K562 (cell line): ENCODE results near the gene ABCA13. TPM values are rescaled to one million over a fixed set of nuclear protein-coding genes. Genes with fewer than 3 reads are reported as not detected.

Source experiments
- ATAC-seq: fragments of 200-7000 bp; cut with Tn5 transposase; 3 replicates; pipeline ENCODE4 v1.9.1; 2020; ENCODE audit warnings: moderate library complexity
- BruUV-seq: library from RNA; stranded (reverse); fragments of 400-500 nt; replicated peaks from 2 replicates; lab custom pipeline; 2021; lab: Mats Ljungman, UMichigan
- CTCF ChIA-PET: fragments of 300-600 bp; formaldehyde crosslinking; extraction: SDS; loops from one replicate; lab custom pipeline; 2021; ENCODE audit warnings: low intra/inter-chr PET ratio; lab: Yijun Ruan, JAX
- POLR2A ChIA-PET: fragments of 300-600, 350-650 bp; sonication (Branson Sonifier 250); formaldehyde crosslinking; extraction: SDS; loops from one replicate; lab custom pipeline; 2021; ENCODE audit warnings: antibody characterized with exemption, inconsistent platforms; lab: Yijun Ruan, JAX
- DNase-seq, 4 experiments: peaks; one replicate each; pipeline versions ENCODE4 v3.0.0 to v3.0.0-alpha.2; 2011 to 2018; ENCODE audit warnings: low spot score in 3 of 4, mixed read lengths in 3 of 4; ENCODE audit errors: extremely low read depth in 1 of 4
- FAIRE-seq: peaks from 2 replicates; lab custom pipeline; 2011; peaks lifted over from hg19 to GRCh38; lab: Jason Lieb, UNC
- H2AFZ ChIP-seq: 2 replicates; pipeline ENCODE4 v1.6.0; 2011; ENCODE audit warnings: low read depth, low read length, control low read depth, inconsistent platforms
- H3K27ac ChIP-seq: fragments of 200-600 bp; 3 replicates; pipeline ENCODE4 v1.8.0; 2011; ENCODE audit warnings: low read depth, mild to moderate bottlenecking, control low read depth, inconsistent platforms, low read length, moderate library complexity, mixed read lengths; ENCODE audit errors: extremely low read depth
- H3K27me3 ChIP-seq, 2 experiments: fragments of 300-600 bp in 1 of 2; 2 replicates in 1 of 2; 3 replicates in 1 of 2; pipeline versions ENCODE4 v1.6.0 to v1.8.0; 2011; ENCODE audit warnings: inconsistent platforms in 2 of 2, low read length in 2 of 2, mild to moderate bottlenecking in 1 of 2, mixed read lengths in 1 of 2, moderate library complexity in 1 of 2; ENCODE audit not compliant: control insufficient read depth in 2 of 2, insufficient read depth in 2 of 2
- H3K36me3 ChIP-seq: fragments of 300-600 bp; 3 replicates; pipeline ENCODE4 v1.8.0; 2011; ENCODE audit warnings: mild to moderate bottlenecking, low read length, inconsistent platforms; ENCODE audit not compliant: control insufficient read depth, insufficient read depth
- H3K4me1 ChIP-seq, 2 experiments: fragments of 200-600 bp in 1 of 2; replicated peaks in 1 of 2; 2 replicates in 1 of 2; 3 replicates in 1 of 2; pipeline versions ENCODE4 v1.5.1 to v1.8.0; 2011; ENCODE audit warnings: inconsistent platforms in 2 of 2, low read length in 2 of 2, mild to moderate bottlenecking in 1 of 2, mixed read lengths in 1 of 2, moderate library complexity in 1 of 2; ENCODE audit not compliant: control insufficient read depth in 2 of 2, insufficient read depth in 2 of 2
- H3K4me2 ChIP-seq: 2 replicates; pipeline ENCODE4 v1.6.1; 2011; ENCODE audit warnings: low read length, control low read depth, inconsistent platforms, mixed read lengths; ENCODE audit not compliant: insufficient read depth
- H3K4me3 ChIP-seq: fragments of 200-600 bp; sonication (generic), shearing (Covaris generic); 2 replicates; pipeline ENCODE4 v1.5.1; 2016; ENCODE audit warnings: control low read depth, inconsistent platforms
- H3K79me2 ChIP-seq: fragments of 200-600 bp; 3 replicates; pipeline ENCODE4 v1.8.0; 2011; ENCODE audit warnings: low read length, inconsistent platforms; ENCODE audit not compliant: control insufficient read depth, insufficient read depth
- H3K9ac ChIP-seq, 2 experiments: 2 replicates each; pipeline versions ENCODE4 v1.6.0 to v1.6.1; 2011; ENCODE audit warnings: low read depth in 2 of 2, low read length in 2 of 2, control low read depth in 1 of 2, inconsistent platforms in 1 of 2, mild to moderate bottlenecking in 1 of 2, mixed read lengths in 1 of 2; ENCODE audit not compliant: insufficient read depth in 1 of 2
- H3K9me1 ChIP-seq: one replicate; pipeline ENCODE4 v1.6.0; 2011; ENCODE audit warnings: inconsistent platforms, mild to moderate bottlenecking, low read length, moderate library complexity; ENCODE audit not compliant: control insufficient read depth, insufficient read depth
- H3K9me3 ChIP-seq: replicated peaks from 2 replicates; pipeline ENCODE4 v1.5.1; 2011; ENCODE audit warnings: low read depth, low read length, inconsistent platforms; ENCODE audit not compliant: control insufficient read depth, insufficient read depth
- H4K20me1 ChIP-seq: replicated peaks from 2 replicates; pipeline ENCODE4 v1.6.1; 2011; ENCODE audit warnings: low read length, inconsistent platforms, mixed read lengths; ENCODE audit not compliant: control insufficient read depth, insufficient read depth
- MCM5 ChIP-seq: fragments of 450-650 bp; IDR thresholded peaks from 2 replicates; pipeline ENCODE4 v1.6.1; 2016; ENCODE audit warnings: low read depth
- SMARCE1 ChIP-seq: fragments of 450-650 bp; IDR thresholded peaks from 2 replicates; pipeline ENCODE4 v1.7.1; 2016; ENCODE audit warnings: mild to moderate bottlenecking
- SREBF1 ChIP-seq: fragments of 150-350 bp; IDR thresholded peaks from 2 replicates; pipeline ENCODE4 v1.6.1; 2014; ENCODE audit warnings: antibody characterized with exemption, low read depth, low read length, borderline replicate concordance
- ZZZ3 ChIP-seq: fragments of 450-650 bp; IDR thresholded peaks from 2 replicates; pipeline ENCODE4 v1.6.1; 2016; ENCODE audit warnings: antibody characterized with exemption, mild to moderate bottlenecking, moderate library complexity
- WGBS: fragments of 100-300 bp; shearing (Covaris generic); methylation state at CpG from one replicate; pipeline ENCODE4 v1.1.6; 2016; ENCODE audit warnings: low coverage, mixed read lengths; ENCODE audit not compliant: insufficient coverage; ENCODE audit errors: missing lambda C conversion rate; 5-methylcytosine and 5-hydroxymethylcytosine counted together
- in situ Hi-C: fragments of 300-500 bp; cut with MboI; formaldehyde crosslinking; loops from 4 replicates; pipeline ENCODE4 v1.15.0; 2018; ENCODE audit warnings: inconsistent platforms, mixed read lengths
- intact Hi-C: fragments of 100-400 bp; cut with micrococcal nuclease; formaldehyde crosslinking; loops from 2 replicates; pipeline ENCODE4 v1.14.2; 2022
- polyA plus RNA-seq, 8 experiments: library from polyadenylated mRNA; depleted of rRNA in 4 of 8; stranded (reverse) in 5 of 8; unstranded in 3 of 8; fragments of >200 nt; fragmentation: Nextera tagmentation in 2 of 8; fragmentation: Illumina TruSeq in 1 of 8; extraction: Ambion mirVana in 2 of 8; extraction: Trizol in 1 of 8; gene quantifications; 2 replicates each; pipeline versions ENCODE4 v1.2.1 to v1.2.3, GENCODE V29; 2011 to 2014; ENCODE audit warnings: inconsistent platforms in 1 of 8, missing spikeins in 1 of 8
- total RNA-seq, 7 experiments: library from RNA; depleted of rRNA in 6 of 7; stranded (reverse); fragments of >200 nt in 6 of 7; fragmentation: Illumina TruSeq in 2 of 7; extraction: Trizol in 2 of 7; gene quantifications; 2 replicates each; pipeline versions ENCODE4 v1.2.1 to v1.2.3, GENCODE V29; 2011 to 2021; ENCODE audit warnings: low replicate concordance in 1 of 7
- TF ChIP-seq, protein P1 (sequence below): fragments of 250-450 bp; sonication (Bioruptor Pico); IDR thresholded peaks from 2 replicates; pipeline ENCODE4 v1.4.0; 2020; ENCODE audit warnings: mild to moderate bottlenecking, moderate library complexity
- TF ChIP-seq, protein P2 (sequence below): fragments of 250-450 bp; sonication (Bioruptor Pico); IDR thresholded peaks from 2 replicates; pipeline ENCODE4 v1.4.0; 2020; ENCODE audit warnings: mild to moderate bottlenecking

Gene ABCA13
- total and polyA plus RNA-seq, 9 of the 15 experiments (the other 6 are each of a cell fraction or from before 2014, with no cell fraction given) = 0.14 to 1.5 (median 0.38) TPM

DNA sequence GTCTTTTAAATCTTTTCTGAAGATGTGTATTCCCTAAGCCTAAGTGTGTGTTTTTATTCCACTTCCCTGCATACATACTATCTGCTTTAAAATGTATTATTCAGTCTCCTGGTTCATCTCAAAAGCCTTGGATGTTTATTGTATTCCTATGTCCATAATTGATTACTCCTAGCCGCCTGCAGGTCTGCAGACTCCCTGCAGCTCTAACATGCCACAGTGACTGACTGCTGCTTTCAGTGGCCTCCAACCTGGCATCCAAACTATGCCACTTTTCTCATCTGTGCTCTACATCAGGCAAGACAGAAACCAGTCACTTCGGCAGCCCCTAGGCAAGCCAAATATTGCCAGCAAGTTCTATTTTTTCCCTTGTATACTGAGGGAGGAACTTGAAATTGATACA is 81.7 kb downstream of the ABCA13 start:
- Histone ChIP-seq H3K4me2 (no peak overlapping the region), H3K79me2 (no peaks in the 10 kb centered on the region), H3K9me3 (no peaks in the 10 kb centered on the region), H3K27me3 (no peaks in the 10 kb centered on the region), H4K20me1 (no peaks in the 10 kb centered on the region), H3K27ac (no peak overlapping the region), H3K9me1 (no peaks in the 10 kb centered on the region), H3K9ac (no peak overlapping the region), H3K4me3 (no peak overlapping the region), H3K4me1 (no peaks in the 10 kb centered on the region), H3K36me3 (no peaks in the 10 kb centered on the region), H2AFZ (no peak overlapping the region)
- ATAC-seq = no peak
- BruUV-seq = no TSS peak
- CTCF ChIA-PET = no interaction called here
- DNase-seq = no peak
- in situ Hi-C loops = no loop called here
- 0% methylated on average over 2 of the region's 2 CpGs for WGBS
- intact Hi-C loops = no loop called here
- no peak for FAIRE-seq
- no peak for TF ChIP-seq SREBF1
- no peak for TF ChIP-seq ZZZ3
- TF ChIP-seq MCM5 = no peak
- TF ChIP-seq, protein P1, sequence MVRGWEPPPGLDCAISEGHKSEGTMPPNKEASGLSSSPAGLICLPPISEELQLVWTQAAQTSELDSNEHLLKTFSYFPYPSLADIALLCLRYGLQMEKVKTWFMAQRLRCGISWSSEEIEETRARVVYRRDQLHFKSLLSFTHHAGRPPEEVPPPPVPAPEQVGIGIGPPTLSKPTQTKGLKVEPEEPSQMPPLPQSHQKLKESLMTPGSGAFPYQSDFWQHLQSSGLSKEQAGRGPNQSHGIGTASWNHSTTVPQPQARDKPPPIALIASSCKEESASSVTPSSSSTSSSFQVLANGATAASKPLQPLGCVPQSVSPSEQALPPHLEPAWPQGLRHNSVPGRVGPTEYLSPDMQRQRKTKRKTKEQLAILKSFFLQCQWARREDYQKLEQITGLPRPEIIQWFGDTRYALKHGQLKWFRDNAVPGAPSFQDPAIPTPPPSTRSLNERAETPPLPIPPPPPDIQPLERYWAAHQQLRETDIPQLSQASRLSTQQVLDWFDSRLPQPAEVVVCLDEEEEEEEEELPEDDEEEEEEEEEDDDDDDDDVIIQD (CRISPR knock-in tag) = no peak
- TF ChIP-seq, protein P2, sequence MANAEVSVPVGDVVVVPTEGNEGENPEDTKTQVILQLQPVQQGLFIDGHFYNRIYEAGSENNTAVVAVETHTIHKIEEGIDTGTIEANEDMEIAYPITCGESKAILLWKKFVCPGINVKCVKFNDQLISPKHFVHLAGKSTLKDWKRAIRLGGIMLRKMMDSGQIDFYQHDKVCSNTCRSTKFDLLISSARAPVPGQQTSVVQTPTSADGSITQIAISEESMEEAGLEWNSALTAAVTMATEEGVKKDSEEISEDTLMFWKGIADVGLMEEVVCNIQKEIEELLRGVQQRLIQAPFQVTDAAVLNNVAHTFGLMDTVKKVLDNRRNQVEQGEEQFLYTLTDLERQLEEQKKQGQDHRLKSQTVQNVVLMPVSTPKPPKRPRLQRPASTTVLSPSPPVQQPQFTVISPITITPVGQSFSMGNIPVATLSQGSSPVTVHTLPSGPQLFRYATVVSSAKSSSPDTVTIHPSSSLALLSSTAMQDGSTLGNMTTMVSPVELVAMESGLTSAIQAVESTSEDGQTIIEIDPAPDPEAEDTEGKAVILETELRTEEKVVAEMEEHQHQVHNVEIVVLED = no peak
- no peak for TF ChIP-seq SMARCE1
- POLR2A ChIA-PET = no interaction called here
